Coronary artery (tissue), 2 donors: ENCODE measurements around the gene QSER1.
"Not testable (repeated sequence)": the region's sequence is repeated elsewhere in the genome, so short reads cannot be mapped to it uniquely, and the experiment has no call there.

Source experiments
- DNase-seq: peaks from one replicate; pipeline ENCODE4 v3.0.0-alpha.2; 2017; ENCODE audit warnings: low spot score
- H3K27ac ChIP-seq, 2 donors: fragments of 200-600 bp; sonication (generic); one replicate each; pipeline ENCODE4 v1.5.1; 2016 to 2019
- H3K4me3 ChIP-seq: fragments of 200-600 bp; sonication (generic); 2 replicates; pipeline ENCODE4 v1.5.1; 2016; ENCODE audit warnings: mild to moderate bottlenecking, moderate library complexity
- CTCF ChIP-seq: fragments of 200-600 bp; sonication (generic); IDR thresholded peaks from one replicate; pipeline ENCODE4 v1.5.1; 2019; ENCODE audit warnings: antibody characterized with exemption

The QSER1 gene

GRCh38 chr11:32968541-32968940 lies 75.9 kb downstream of the QSER1 start:
- H3K4me3 ChIP-seq = no peak overlapping the region
- DNase-seq = no peak
- TF ChIP-seq CTCF = no peak
- H3K27ac ChIP-seq = no peak overlapping the region

GRCh38 chr11:32972233-32972632 lies 79.6 kb downstream of the QSER1 start:
- DNase-seq, H3K27ac ChIP-seq, H3K4me3 ChIP-seq: not testable (repeated sequence)

GRCh38 chr11:32972781-32973180 lies 80.2 kb downstream of the QSER1 start:
- no peak for DNase-seq
- H3K27ac ChIP-seq = no peak overlapping the region
- no peak overlapping the region for H3K4me3 ChIP-seq
- no peak for TF ChIP-seq CTCF

GRCh38 chr11:32982626-32983025 lies 90.0 kb downstream of the QSER1 start:
- no peak overlapping the region for H3K4me3 ChIP-seq
- H3K27ac ChIP-seq = no peak overlapping the region
- no peak for TF ChIP-seq CTCF
- DNase-seq = no peak

GRCh38 chr11:32983506-32983905 lies 90.9 kb downstream of the QSER1 start:
- DNase-seq = no peak
- Histone ChIP-seq H3K27ac (no peak overlapping the region), H3K4me3 (no peak overlapping the region)
- no peak for TF ChIP-seq CTCF

- no peak overlapping the region for H3K4me3 ChIP-seq
- H3K27ac ChIP-seq = no peak overlapping the region
- no peak for DNase-seq
- TF ChIP-seq CTCF = no peak
Measured at GRCh38 chr11:32985600-32985999, 93.0 kb downstream of the QSER1 start.

GRCh38 chr11:32987851-32988250 lies 95.2 kb downstream of the QSER1 start:
- no peak overlapping the region for H3K27ac ChIP-seq
- no peak overlapping the region for H3K4me3 ChIP-seq
- TF ChIP-seq CTCF = no peak
- DNase-seq = no peak

GRCh38 chr11:32990481-32990880 lies 97.9 kb downstream of the QSER1 start:
- no peak for DNase-seq
- no peak for TF ChIP-seq CTCF
- no peak overlapping the region for H3K4me3 ChIP-seq
- no peak overlapping the region for H3K27ac ChIP-seq
